HG03097 (cell line): Measurements from ENCODE around the gene LCMT1.
"Not testable (repeated sequence)": the region's sequence is repeated elsewhere in the genome, so short reads cannot be mapped to it uniquely, and the experiment has no call there.

ENCODE experiments used
- ATAC-seq: cut with Tn5 transposase; IDR thresholded peaks from one replicate; pipeline ENCODE4 v1.9.1; 2021; ENCODE audit not compliant: unreplicated experiment, low FRiP score

Gene LCMT1

GRCh38 chr16:25181236-25181635 lies 69.7 kb downstream of the LCMT1 start:
- ATAC-seq, result not testable (repeated sequence)

DNA sequence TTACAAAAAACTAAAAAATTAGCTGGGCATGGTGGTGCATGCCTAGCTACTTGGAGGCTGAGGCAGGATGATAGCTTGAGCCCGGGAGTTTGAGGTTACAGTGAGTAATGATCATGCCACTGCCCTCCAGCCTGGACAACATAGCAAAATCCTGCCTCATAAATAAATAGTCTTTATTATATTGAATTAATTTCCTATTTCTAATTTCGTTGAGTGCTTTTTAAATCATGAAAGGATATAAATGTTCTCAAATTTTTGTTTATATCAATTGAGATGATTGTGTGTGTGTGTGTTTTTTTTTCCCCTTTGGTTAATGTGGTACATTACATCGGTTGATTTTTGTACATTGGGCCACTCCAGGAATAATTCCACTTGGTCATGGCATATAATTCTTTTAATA lies 73.2 kb downstream of the LCMT1 start:
- ATAC-seq, result no peak

DNA sequence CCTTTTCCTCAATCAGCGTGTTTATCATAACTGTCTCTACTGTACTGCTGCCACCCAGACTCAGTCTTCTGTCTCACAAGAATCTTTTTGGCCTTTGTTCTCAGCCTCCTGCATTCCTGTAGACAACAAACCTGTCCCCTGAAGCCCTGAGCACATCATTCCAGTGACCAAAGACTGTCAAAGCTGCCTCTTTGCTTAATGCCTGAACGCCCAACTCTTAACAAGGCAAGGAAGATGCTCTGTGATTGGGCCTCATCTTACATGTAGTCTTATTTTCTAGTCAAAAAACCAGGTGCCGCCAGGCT lies 75.9 kb downstream of the LCMT1 start:
- ATAC-seq, result no peak

DNA sequence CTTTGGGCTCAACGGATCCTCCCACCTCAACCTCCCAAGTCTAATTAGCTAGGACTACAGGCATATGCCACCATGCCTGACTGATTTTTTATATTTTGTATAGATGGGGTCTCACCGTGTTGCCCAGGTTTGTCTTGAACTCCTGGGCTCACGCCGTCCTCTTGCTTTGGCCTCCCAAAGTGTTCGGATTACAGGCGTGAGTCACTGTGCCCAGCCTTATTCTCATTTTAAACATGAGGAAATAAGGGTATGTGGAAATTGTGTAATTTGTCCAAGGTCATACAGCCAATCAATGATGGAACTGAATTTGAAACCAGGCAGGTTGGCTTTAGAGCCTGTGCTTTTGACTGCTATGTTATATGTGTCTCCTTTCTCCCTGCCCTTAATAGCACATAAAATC lies 77.8 kb downstream of the LCMT1 start:
- ATAC-seq, result no peak

- no peak for ATAC-seq
Observed at GRCh38 chr16:25192096-25192495, 80.6 kb downstream of the LCMT1 start.

GRCh38 chr16:25194273-25194878 lies 82.8 kb downstream of the LCMT1 start:
- no peak for ATAC-seq

DNA sequence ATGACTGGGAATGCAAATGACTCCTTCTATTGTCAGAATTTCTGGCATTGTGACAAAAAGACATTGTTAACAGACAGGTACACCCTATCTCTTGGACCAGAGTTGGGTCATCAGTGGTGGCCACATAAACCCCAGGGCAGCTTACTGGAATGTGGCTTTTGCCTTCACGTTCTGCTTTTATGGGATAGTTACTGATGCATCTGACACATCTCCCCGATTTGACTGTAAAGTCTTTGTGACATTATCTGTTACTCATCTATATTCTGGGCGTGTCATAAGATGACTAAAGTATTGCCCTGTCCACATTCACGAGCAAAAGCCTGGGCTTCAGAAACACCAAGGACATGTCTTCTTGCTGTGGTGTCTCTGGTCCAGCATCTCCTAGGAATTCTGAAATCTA lies 86.5 kb downstream of the LCMT1 start:
- no peak for ATAC-seq

GRCh38 chr16:25199457-25199856 lies 87.9 kb downstream of the LCMT1 start:
- no peak for ATAC-seq

DNA sequence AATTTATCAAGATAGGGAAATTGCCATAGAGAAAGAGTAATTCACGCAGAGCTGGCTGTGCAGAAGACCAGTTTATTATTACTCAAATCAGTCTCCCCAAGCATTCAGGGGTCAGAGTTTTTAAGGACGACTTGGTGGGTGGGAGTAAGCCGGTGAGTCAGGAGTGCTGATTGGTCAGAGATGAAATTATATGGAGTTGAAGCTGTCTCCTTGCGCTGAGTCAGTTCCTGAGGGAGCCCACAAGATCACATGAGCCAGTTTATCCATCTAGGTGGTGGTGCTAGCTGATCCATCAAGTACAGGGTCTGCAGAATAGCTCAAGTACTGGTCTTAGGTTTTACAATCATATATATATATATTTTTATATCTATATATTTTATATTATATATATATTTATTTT lies 99.2 kb downstream of the LCMT1 start:
- no peak for ATAC-seq

DNA sequence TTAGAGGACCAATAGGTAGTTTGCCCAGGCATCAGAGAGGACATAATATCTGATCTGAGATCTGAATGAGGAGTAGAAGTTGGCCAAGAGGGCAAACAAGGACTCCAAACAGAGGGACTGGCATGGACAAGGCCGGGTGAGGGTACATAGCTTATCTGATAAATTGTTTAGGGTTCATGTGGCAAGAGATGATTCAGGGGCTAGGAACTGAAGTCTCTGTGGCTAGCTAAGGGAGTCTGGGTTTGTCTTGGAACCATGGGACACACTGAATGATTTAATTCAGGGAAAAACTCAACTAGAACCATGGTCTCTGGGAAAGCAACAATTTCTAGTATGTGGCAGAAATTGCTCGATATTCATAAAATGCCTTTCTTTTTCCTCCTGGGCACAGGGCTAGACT lies 101.1 kb downstream of the LCMT1 start:
- ATAC-seq, result no peak

- ATAC-seq, result no peak
Observed at GRCh38 chr16:25213709-25214397, 102.3 kb downstream of the LCMT1 start.

DNA sequence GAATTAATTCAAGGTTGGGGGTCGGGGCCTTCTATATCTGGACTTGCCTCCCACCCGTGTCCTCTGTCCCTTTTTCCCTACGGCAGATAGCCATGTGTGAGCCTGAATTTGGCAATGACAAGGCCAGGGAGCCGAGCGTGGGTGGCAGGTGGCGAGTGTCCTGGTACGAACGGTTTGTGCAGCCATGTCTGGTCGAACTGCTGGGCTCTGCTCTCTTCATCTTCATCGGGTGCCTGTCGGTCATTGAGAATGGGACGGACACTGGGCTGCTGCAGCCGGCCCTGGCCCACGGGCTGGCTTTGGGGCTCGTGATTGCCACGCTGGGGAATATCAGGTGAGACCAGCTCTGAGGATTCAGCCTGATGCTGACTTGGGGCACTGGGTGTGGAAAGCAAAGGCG lies 105.6 kb downstream of the LCMT1 start:
- ATAC-seq, result no peak

- no peak for ATAC-seq
Observed at GRCh38 chr16:25217921-25218320, 106.4 kb downstream of the LCMT1 start.

GRCh38 chr16:25219070-25219737 lies 107.7 kb downstream of the LCMT1 start:
- no peak for ATAC-seq

GRCh38 chr16:25222959-25223358 lies 111.4 kb downstream of the LCMT1 start:
- ATAC-seq, result no peak

GRCh38 chr16:25223964-25224363 lies 112.4 kb downstream of the LCMT1 start:
- ATAC-seq, result no peak

DNA sequence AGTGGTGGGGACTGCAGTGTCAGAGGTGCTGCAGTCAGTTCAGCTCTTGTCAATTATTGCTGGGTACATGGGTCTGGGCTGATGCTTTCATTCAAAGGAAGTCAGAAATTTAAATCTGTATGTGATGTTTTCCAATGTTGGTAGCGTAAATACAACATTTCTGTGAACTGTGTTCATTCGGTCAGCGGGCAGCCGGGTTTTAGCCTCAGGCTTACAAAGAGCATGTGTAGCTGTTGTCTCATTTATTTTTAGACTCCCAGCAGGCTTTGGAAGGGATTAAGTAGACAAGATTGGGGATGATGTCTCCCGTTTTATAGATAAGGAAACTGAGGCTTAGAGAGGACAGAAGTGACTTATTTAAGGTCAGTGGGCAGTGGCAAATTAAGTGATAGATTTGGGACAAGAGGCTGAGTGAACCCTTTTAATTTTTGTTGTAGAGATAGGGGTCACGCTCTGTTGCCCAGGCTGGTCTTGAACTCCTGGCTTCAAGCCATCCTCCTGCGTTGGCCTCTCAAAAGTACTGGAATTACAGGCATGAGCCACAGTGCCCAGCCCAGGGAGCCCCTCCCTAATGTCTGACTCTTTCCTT lies 113.3 kb downstream of the LCMT1 start:
- ATAC-seq, result no peak
